AG04449 (cell line): ENCODE measurements around the gene B4GALT6.

ENCODE experiments used
- CTCF ChIA-PET: fragments of 350-600 bp; formaldehyde crosslinking; extraction: SDS; loops from one replicate; lab custom pipeline; 2021; ENCODE audit warnings: antibody characterized with exemption; lab: Yijun Ruan, JAX
- POLR2A ChIA-PET: fragments of 400-600, 350-600 bp; formaldehyde crosslinking; extraction: SDS; loops from one replicate; lab custom pipeline; 2020; ENCODE audit warnings: antibody characterized with exemption, inconsistent platforms; lab: Yijun Ruan, JAX
- DNase-seq: peaks from one replicate; pipeline ENCODE4 v3.0.0-alpha.2; 2010; ENCODE audit warnings: low read depth, low spot score
- H3K4me3 ChIP-seq: 2 replicates; pipeline ENCODE4 v1.5.1; 2011; ENCODE audit warnings: low read depth, mild to moderate bottlenecking, control low read depth, low read length
- TF ChIP-seq, protein P1 (sequence below): IDR thresholded peaks from one replicate; pipeline ENCODE4 v1.5.1; 2011; ENCODE audit warnings: mild to moderate bottlenecking, moderate library complexity, low read length, control low read depth, inconsistent platforms; ENCODE audit not compliant: insufficient read depth; ENCODE audit errors: missing control alignments

The B4GALT6 gene

DNA sequence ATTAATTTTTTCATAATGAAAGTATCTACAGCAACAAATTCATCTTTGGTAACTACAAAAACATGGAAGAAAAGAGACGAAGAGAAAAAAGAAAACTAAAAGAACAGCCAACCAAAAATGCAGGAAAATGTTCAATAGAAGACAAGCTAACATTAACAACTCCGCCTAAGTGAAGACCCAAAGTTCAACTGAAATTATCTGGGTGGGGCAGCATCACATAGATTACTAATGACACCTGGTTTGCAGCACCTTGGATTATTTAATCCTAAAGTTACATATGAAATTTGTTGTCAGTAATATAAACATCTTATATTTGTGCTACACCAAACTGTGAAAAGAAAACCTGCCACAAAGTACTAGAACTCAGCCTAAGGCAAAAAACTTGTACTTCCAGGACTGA, 14.8 kb downstream of the B4GALT6 start:
- CTCF ChIA-PET: no interaction called here
- H3K4me3 ChIP-seq: no peak overlapping the region
- TF ChIP-seq, protein P1, sequence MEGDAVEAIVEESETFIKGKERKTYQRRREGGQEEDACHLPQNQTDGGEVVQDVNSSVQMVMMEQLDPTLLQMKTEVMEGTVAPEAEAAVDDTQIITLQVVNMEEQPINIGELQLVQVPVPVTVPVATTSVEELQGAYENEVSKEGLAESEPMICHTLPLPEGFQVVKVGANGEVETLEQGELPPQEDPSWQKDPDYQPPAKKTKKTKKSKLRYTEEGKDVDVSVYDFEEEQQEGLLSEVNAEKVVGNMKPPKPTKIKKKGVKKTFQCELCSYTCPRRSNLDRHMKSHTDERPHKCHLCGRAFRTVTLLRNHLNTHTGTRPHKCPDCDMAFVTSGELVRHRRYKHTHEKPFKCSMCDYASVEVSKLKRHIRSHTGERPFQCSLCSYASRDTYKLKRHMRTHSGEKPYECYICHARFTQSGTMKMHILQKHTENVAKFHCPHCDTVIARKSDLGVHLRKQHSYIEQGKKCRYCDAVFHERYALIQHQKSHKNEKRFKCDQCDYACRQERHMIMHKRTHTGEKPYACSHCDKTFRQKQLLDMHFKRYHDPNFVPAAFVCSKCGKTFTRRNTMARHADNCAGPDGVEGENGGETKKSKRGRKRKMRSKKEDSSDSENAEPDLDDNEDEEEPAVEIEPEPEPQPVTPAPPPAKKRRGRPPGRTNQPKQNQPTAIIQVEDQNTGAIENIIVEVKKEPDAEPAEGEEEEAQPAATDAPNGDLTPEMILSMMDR: no peak
- POLR2A ChIA-PET: no interaction called here
- DNase-seq: no peak

DNA sequence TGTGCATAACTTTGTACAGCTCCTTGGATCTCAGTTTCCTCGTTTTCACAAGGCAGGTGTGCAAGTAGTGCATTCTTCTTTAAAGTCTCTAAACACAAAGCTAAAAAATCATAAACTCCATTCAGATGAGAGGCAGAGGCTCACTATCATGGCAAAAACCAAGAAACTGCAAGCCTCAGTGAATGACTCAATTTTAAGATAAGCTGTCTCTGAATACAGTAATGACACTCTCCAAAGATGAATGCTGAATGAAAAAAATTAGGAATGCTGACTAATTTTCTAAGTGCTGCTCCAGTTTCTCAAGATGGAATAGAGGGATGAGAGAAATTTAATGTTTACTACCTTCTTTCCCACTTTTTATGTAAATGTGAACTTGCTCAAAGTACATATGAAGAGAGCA, 17.2 kb downstream of the B4GALT6 start:
- TF ChIP-seq, protein P1: no peak
- no peak for DNase-seq
- ChIA-PET POLR2A (no interaction called here), CTCF (no interaction called here)
- no peak overlapping the region for H3K4me3 ChIP-seq

DNA sequence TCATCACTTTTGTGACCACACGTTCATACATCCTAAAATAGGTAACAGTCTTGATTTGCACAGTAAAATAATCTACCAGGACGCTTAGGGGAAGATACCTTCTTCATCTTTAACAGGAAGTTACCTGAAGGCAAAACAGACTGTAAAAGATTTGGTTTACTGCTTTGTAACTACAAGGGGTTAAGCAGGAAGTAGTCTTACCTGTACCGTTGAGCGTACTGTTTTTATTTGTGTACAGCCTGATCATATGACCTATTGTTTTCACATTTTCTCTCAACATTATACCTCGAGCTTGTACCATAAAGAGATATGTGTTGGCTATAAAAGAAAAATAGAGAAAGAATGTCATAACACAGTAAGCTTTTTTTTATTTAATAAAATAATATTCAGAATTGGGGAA, 18.3 kb downstream of the B4GALT6 start:
- CTCF ChIA-PET: no interaction called here
- DNase-seq: no peak
- POLR2A ChIA-PET: no interaction called here
- TF ChIP-seq, protein P1: no peak
- H3K4me3 ChIP-seq: no peak overlapping the region

DNA sequence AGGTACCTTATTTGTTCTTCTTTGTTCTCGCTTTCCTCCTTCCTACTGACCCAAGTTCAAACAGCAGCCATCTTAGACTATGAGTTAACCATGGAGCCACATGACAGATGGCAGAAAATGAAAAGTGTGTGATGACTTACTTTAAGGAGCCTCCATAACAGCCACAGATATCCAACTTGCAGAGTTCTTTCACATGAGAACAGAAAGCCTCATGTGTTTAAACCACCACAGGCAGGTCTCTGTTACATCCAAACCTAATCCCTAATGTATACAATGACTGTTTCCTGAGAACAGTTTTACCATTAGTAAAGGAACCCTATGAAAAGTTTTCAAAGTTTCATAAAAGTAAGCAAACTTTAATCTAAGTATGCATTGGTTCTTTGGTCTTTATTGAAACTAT, 20.3 kb downstream of the B4GALT6 start:
- ChIA-PET CTCF (no interaction called here), POLR2A (no interaction called here)
- no peak overlapping the region for H3K4me3 ChIP-seq

DNA sequence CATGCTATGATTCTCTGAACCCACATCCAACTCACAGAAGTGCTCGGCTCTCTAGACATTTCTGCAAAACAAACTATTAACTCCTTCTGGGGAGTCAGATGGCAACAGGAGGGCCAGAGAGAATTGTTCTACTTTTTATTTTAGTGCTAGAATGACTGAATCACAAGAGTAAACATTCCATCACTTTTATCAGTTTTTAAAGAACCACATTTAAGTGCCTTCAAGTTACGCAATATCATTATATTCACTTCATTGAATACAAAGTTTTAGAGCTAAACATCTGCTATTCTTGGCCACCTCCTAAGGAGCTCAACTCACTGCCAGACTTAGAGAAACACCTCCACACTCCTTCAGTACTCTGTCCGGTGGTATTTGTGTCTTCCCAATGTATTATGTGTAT, 22.4 kb downstream of the B4GALT6 start:
- no peak for DNase-seq
- ChIA-PET POLR2A (no interaction called here), CTCF (no interaction called here)
- no peak overlapping the region for H3K4me3 ChIP-seq
- TF ChIP-seq, protein P1: no peak

More for the DNA sequence above, 20.3 kb downstream of the B4GALT6 start:
- TF ChIP-seq, protein P1: no peak
- no peak for DNase-seq

DNA sequence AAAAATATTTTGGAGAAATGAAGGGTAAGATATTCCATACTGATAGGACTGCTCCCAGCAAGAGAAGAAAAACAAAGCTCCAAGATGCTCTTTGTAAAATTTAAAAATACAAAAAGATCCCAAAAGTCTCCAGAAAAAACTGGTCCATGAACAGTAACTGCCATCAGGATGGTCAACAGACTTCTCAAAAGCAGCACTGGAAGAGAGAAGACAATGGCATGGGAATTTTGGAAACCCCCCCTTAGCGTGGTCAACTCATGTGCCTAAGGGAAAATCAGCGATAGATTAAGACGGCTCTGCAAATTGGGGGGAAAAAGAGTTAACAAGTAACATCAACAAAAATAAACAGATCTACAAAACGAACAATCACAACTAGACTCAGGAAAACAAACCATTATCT, 23.6 kb downstream of the B4GALT6 start:
- TF ChIP-seq, protein P1: no peak
- CTCF ChIA-PET: no interaction called here
- no peak for DNase-seq
- POLR2A ChIA-PET: no interaction called here
- H3K4me3 ChIP-seq: no peak overlapping the region
